HCT116 (cell line): Measurements from ENCODE around the gene TANGO6.

Experiments used
- CTCF ChIP-seq, 3 experiments: fragments of 200-600 bp in 1 of 3; sonication (generic) in 1 of 3; IDR thresholded peaks in 2 of 3; conservative IDR thresholded peaks in 1 of 3; 2 replicates each; pipeline ENCODE4 v1.5.1; 2012 to 2017; ENCODE audit warnings: low read depth in 2 of 3, low read length in 2 of 3, antibody characterized with exemption in 1 of 3, borderline replicate concordance in 1 of 3, control low read depth in 1 of 3, mild to moderate bottlenecking in 1 of 3, mixed read lengths in 1 of 3, mixed run types in 1 of 3, moderate library complexity in 1 of 3; ENCODE audit not compliant: insufficient read depth in 1 of 3
- EGR1 ChIP-seq: IDR thresholded peaks from 2 replicates; pipeline ENCODE4 v1.6.1; 2012; ENCODE audit warnings: low read depth
- MAX ChIP-seq: IDR thresholded peaks from 2 replicates; pipeline ENCODE4 v1.6.1; 2012
- POLR2A ChIP-seq: IDR thresholded peaks from 2 replicates; pipeline ENCODE4 v1.7.0; 2011; ENCODE audit warnings: borderline replicate concordance; ENCODE audit not compliant: insufficient read depth, insufficient read length; ENCODE audit errors: extremely low read depth
- POLR2AphosphoS5 ChIP-seq: IDR thresholded peaks from 2 replicates; pipeline ENCODE4 v1.6.1; 2011; ENCODE audit warnings: mild to moderate bottlenecking, low read depth, low read length, moderate library complexity
- RAD21 ChIP-seq: IDR thresholded peaks from 2 replicates; pipeline ENCODE4 v1.6.1; 2012; ENCODE audit warnings: low read depth, mild to moderate bottlenecking

- TF ChIP-seq MAX, result no peak
- TF ChIP-seq CTCF (IDR thresholded peaks at IDR 0.05 in 2 of 3, conservative IDR thresholded peaks at IDR 0.05 in 1 of 3; ENCODE audit: borderline replicate concordance in 1 of 3, insufficient read depth in 1 of 3, low read depth in 2 of 3, low read length in 2 of 3), result no peak
- TF ChIP-seq POLR2A, result no peak
- no peak for TF ChIP-seq EGR1
- TF ChIP-seq POLR2AphosphoS5, result no peak
- TF ChIP-seq RAD21, result no peak
Measured at GRCh38 chr16:68927018-68927417, 83.7 kb downstream of the TANGO6 start.
